ENCODE measurements around the gene SLC4A4.

DNA sequence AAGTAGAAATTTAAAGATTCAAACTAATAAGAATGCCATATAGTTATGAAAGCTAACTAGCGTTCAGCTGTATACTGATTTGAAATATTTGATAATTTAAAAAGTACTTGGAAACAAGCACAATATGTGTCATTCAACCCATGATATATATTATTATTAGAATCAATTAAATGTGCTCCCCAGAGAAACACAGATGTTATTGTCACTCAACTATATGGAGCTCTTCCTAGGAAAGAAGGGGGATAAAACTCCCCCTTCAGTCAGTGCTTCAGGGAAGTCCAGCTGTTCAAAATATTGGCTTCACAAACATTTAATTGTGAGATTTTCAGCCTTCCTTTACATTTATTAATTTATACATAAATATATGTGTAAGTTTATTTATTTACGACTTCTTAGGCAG lies 135.9 kb downstream of the SLC4A4 start:
- TF ChIP-seq FOXM1 (IDR thresholded peaks at IDR 0.05; ENCODE audit: borderline replicate concordance) (no peak), CTBP1 (IDR thresholded peaks at IDR 0.05; ENCODE audit: borderline replicate concordance) (no peak), SP1 (IDR thresholded peaks at IDR 0.05) (no peak), TARDBP (IDR thresholded peaks at IDR 0.05) (no peak), L3MBTL2 (conservative IDR thresholded peaks at IDR 0.05) (no peak), FOXK2 (IDR thresholded peaks at IDR 0.05) (no peak), HDGF (IDR thresholded peaks at IDR 0.05; ENCODE audit: borderline replicate concordance) (no peak)
- TF ChIP-seq, protein P1, sequence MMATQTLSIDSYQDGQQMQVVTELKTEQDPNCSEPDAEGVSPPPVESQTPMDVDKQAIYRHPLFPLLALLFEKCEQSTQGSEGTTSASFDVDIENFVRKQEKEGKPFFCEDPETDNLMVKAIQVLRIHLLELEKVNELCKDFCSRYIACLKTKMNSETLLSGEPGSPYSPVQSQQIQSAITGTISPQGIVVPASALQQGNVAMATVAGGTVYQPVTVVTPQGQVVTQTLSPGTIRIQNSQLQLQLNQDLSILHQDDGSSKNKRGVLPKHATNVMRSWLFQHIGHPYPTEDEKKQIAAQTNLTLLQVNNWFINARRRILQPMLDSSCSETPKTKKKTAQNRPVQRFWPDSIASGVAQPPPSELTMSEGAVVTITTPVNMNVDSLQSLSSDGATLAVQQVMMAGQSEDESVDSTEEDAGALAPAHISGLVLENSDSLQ (IDR thresholded peaks at IDR 0.05): no peak

All from HEK293T (cell line).